ENCODE results near the gene MRPS5.
"Not testable (repeated sequence)": the region's sequence is repeated elsewhere in the genome, so short reads cannot be mapped to it uniquely, and the experiment has no call there.

MRPS5 gene

DNA sequence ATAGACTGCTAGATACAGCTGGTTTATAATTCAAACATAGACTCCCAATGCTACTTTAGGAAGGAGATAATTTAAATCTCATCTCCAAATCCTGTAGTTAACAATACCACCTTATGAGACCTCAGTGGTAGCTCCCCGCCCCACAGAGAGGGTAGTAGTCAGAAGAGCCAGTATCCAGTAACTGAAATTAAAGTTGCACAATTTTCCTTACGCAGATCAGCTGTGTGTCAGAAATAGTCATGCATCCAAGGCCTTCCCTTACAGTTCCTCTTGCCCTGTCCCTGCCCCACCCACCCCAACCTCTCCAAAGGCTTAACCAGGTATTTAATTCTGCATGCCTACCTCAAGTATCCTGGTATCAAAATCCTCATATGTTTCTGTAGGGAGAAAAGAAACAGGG is 15.5 kb downstream of the MRPS5 start:
- no peak for TF ChIP-seq FOXP2 (optimal IDR thresholded peaks at IDR 0.05; ENCODE audit: control extremely low read depth, extremely low read length, insufficient read depth)
- no peak for TF ChIP-seq POLR2AphosphoS5 (IDR thresholded peaks at IDR 0.05; ENCODE audit: borderline replicate concordance, low read depth, low read length)
- no peak for TF ChIP-seq EZH2 (IDR thresholded peaks at IDR 0.05)
- H3K27ac ChIP-seq: no peak overlapping the region
- H3K9ac ChIP-seq (ENCODE audit: insufficient read length): no peak overlapping the region
- no peaks in the 10 kb centered on the region for H3K9me3 ChIP-seq (ENCODE audit: low read depth, low read length)
- no peak for DNase-seq (ENCODE audit: low read depth, low spot score)
- no peak overlapping the region for H3K4me3 ChIP-seq
- peaks cover 93% of the 10 kb centered on the region for H3K36me3 ChIP-seq (ENCODE audit: insufficient read depth, low read length)

GRCh38 chr2:95104606-95105005 is 17.0 kb downstream of the MRPS5 start:
- no peak for DNase-seq (ENCODE audit: low read depth, low spot score)
- TF ChIP-seq POLR2AphosphoS5 (IDR thresholded peaks at IDR 0.05; ENCODE audit: borderline replicate concordance, low read depth, low read length) (no peak), EZH2 (IDR thresholded peaks at IDR 0.05) (no peak)
- Histone ChIP-seq H3K9ac (ENCODE audit: insufficient read length) (no peak overlapping the region), H3K27ac (no peak overlapping the region), H3K36me3 (ENCODE audit: insufficient read depth, low read length) (peaks cover 94% of the 10 kb centered on the region), H3K9me3 (ENCODE audit: low read depth, low read length) (0 out of 2 replicates have a peak, but pooled peaks cover 4% of the 10 kb centered on the region), H3K4me3 (no peak overlapping the region)

DNA sequence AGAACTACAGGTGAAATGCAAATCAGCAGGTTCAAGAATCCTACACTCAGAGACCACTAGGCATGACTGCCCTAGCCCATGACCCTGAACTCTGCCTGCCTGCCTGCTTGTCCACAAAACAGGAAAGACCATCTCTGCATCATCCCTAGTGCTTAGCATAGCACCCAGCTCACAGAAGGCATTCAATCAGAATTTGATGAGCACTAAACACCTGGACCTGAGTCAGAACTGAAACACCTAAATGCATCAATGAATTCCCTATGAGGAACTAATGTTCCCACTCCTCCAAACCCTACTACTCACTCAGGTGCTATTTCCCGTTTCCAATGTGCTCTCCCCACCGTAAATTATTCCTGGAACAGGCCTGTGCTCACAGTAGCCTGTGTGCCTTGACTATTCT is 21.7 kb downstream of the MRPS5 start:
- Histone ChIP-seq H3K36me3 (ENCODE audit: insufficient read depth, low read length) (peaks cover 70% of the 10 kb centered on the region), H3K4me3 (no peak overlapping the region), H3K9ac (ENCODE audit: insufficient read length) (no peak overlapping the region), H3K9me3 (ENCODE audit: low read depth, low read length) (0 out of 2 replicates have a peak, but pooled peaks cover 4% of the 10 kb centered on the region), H3K27ac (no peak overlapping the region)
- TF ChIP-seq EZH2 (IDR thresholded peaks at IDR 0.05) (no peak), FOXP2 (optimal IDR thresholded peaks at IDR 0.05; ENCODE audit: control extremely low read depth, extremely low read length, insufficient read depth) (no peak), POLR2AphosphoS5 (IDR thresholded peaks at IDR 0.05; ENCODE audit: borderline replicate concordance, low read depth, low read length) (no peak)
- no peak for DNase-seq (ENCODE audit: low read depth, low spot score)

GRCh38 chr2:95098273-95098672 is 23.3 kb downstream of the MRPS5 start:
- H3K9ac ChIP-seq (ENCODE audit: insufficient read length); H3K9me3 ChIP-seq (ENCODE audit: low read depth, low read length); H3K4me3 ChIP-seq; H3K27ac ChIP-seq; DNase-seq (ENCODE audit: low read depth, low spot score): not testable (repeated sequence)
- H3K36me3 ChIP-seq (ENCODE audit: insufficient read depth, low read length): peaks cover 53% of the 10 kb centered on the region

DNA sequence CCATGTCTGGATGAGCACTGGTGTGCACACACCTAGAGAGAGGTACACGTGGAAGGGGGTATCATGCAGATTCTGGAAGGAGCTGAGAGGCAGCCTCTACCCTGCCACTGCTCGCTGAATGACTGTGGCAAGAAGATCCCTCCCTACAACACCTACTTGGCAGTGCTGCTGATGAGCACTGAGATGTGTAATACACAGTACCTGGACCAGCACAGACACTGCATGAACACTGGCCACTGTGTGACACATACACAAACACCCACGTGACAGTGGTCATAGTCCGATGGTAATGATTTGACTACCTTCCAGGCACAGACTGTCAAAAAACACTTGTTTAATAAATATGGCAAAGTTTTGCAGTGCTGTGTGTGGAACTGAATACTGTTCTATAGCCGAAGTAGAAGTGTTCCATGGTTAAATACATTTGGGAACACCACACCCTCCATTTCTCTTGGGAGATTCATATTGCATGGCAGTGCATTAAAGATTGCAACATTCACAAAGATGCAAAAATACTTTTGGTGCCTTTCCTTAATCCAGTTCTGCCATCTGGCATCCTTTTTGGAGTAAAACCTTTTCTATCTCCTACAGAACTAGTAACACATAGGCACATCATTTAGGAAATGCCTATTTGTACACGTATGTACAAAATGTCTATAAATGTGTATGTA is 29.6 kb downstream of the MRPS5 start:
- no peak for TF ChIP-seq EZH2 (IDR thresholded peaks at IDR 0.05)
- no peak for TF ChIP-seq POLR2AphosphoS5 (IDR thresholded peaks at IDR 0.05; ENCODE audit: borderline replicate concordance, low read depth, low read length)
- TF ChIP-seq FOXP2 (optimal IDR thresholded peaks at IDR 0.05; ENCODE audit: control extremely low read depth, extremely low read length, insufficient read depth): no peak
- Histone ChIP-seq H3K36me3 (ENCODE audit: insufficient read depth, low read length) (peaks cover 51% of the 10 kb centered on the region), H3K27ac (no peak overlapping the region), H3K4me3 (no peak overlapping the region), H3K9ac (ENCODE audit: insufficient read length) (no peak overlapping the region), H3K9me3 (ENCODE audit: low read depth, low read length) (no peaks in the 10 kb centered on the region)
- no peak for DNase-seq (ENCODE audit: low read depth, low spot score)

- no peaks in the 10 kb centered on the region for H3K9me3 ChIP-seq (ENCODE audit: low read depth, low read length)
- TF ChIP-seq FOXP2 (optimal IDR thresholded peaks at IDR 0.05; ENCODE audit: control extremely low read depth, extremely low read length, insufficient read depth): no peak
- TF ChIP-seq EZH2 (IDR thresholded peaks at IDR 0.05): no peak
- TF ChIP-seq POLR2AphosphoS5 (IDR thresholded peaks at IDR 0.05; ENCODE audit: borderline replicate concordance, low read depth, low read length): no peak
- no peak overlapping the region for H3K27ac ChIP-seq
- DNase-seq (ENCODE audit: low read depth, low spot score): no peak
- peaks cover 64% of the 10 kb centered on the region for H3K36me3 ChIP-seq (ENCODE audit: insufficient read depth, low read length)
- no peak overlapping the region for H3K4me3 ChIP-seq
- no peak overlapping the region for H3K9ac ChIP-seq (ENCODE audit: insufficient read length)
These were observed 34.2 kb downstream of the MRPS5 start for GRCh38 chr2:95087379-95087778.

DNA sequence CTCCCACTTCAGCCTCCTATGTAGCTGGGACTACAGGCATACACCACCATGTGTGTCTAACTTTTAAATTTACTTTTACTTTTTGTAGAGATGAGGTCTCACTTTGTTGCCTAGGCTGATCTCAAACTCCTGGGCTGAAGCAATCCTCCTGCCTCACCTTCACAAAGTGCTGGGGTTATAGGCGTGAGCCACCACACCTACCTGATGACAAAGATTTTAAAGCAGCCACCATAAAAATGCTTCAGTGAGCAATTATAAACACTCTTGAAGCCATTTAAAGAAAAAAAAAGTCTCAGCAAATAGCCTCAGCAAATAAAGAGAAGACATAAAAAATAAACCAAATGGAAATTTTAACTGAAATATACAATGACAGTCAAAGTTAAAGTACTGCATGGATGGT is 35.6 kb downstream of the MRPS5 start:
- no peak for DNase-seq (ENCODE audit: low read depth, low spot score)
- Histone ChIP-seq H3K9me3 (ENCODE audit: low read depth, low read length) (no peaks in the 10 kb centered on the region), H3K27ac (no peak overlapping the region), H3K4me3 (no peak overlapping the region), H3K36me3 (ENCODE audit: insufficient read depth, low read length) (peaks cover 51% of the 10 kb centered on the region), H3K9ac (ENCODE audit: insufficient read length) (no peak overlapping the region)
- TF ChIP-seq POLR2AphosphoS5 (IDR thresholded peaks at IDR 0.05; ENCODE audit: borderline replicate concordance, low read depth, low read length) (no peak), FOXP2 (optimal IDR thresholded peaks at IDR 0.05; ENCODE audit: control extremely low read depth, extremely low read length, insufficient read depth) (no peak), EZH2 (IDR thresholded peaks at IDR 0.05) (no peak)

GRCh38 chr2:95082477-95082876 is 39.1 kb downstream of the MRPS5 start:
- peaks cover 24% of the 10 kb centered on the region for H3K36me3 ChIP-seq (ENCODE audit: insufficient read depth, low read length)
- H3K9ac ChIP-seq (ENCODE audit: insufficient read length): no peak overlapping the region
- H3K4me3 ChIP-seq: no peak overlapping the region
- no peaks in the 10 kb centered on the region for H3K9me3 ChIP-seq (ENCODE audit: low read depth, low read length)
- H3K27ac ChIP-seq: no peak overlapping the region
- no peak for DNase-seq (ENCODE audit: low read depth, low spot score)
- no peak for TF ChIP-seq EZH2 (IDR thresholded peaks at IDR 0.05)

DNA sequence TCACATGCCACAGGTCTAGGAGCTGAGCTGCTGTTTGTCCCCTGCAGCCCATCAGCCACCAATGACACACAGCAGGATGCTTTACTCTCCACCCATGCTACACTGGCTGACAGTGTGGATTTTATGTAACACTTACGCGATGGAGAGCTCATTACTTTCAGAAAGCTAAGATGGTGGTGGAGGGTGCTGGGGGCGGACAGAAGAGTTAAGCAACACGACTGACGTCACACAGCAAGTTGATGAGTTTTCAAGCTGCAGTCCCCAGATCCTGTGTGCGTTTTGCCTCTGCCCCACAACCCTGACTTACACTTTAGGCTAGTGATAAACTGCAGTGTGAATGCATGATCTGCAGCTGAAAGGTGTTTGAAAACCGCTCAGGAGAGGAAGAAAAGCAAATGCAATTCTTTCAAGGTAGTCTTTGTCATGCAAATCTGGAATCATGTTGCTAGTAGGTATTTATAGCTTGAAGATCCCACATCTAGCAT is 42.4 kb downstream of the MRPS5 start:
- Histone ChIP-seq H3K4me3 (no peak overlapping the region), H3K27ac (no peak overlapping the region), H3K36me3 (ENCODE audit: insufficient read depth, low read length) (no peaks in the 10 kb centered on the region), H3K9ac (ENCODE audit: insufficient read length) (no peak overlapping the region), H3K9me3 (ENCODE audit: low read depth, low read length) (no peaks in the 10 kb centered on the region)
- no peak for TF ChIP-seq FOXP2 (optimal IDR thresholded peaks at IDR 0.05; ENCODE audit: control extremely low read depth, extremely low read length, insufficient read depth)
- no peak for TF ChIP-seq EZH2 (IDR thresholded peaks at IDR 0.05)
- TF ChIP-seq POLR2AphosphoS5 (IDR thresholded peaks at IDR 0.05; ENCODE audit: borderline replicate concordance, low read depth, low read length): no peak
- DNase-seq (ENCODE audit: low read depth, low spot score): no peak
